Muscle of back (tissue), 11 donors: ENCODE results near the gene ART1. TPM values are rescaled to one million over a fixed set of nuclear protein-coding genes. Genes with fewer than 3 reads are reported as not detected.

Experiments used
- DNase-seq, 3 donors: peaks; one replicate each; pipeline versions ENCODE4 v3.0.0 to v3.0.0-alpha.2; 2013
- polyA plus RNA-seq, 10 donors: library from polyadenylated mRNA; unstranded; fragments of 120-200 nt; gene quantifications; one replicate each; pipeline ENCODE4 v1.2.1, GENCODE V29; 2013; ENCODE audit not compliant: insufficient read length in 10 of 10

The ART1 gene
- polyA plus RNA-seq, 10 donors: 1.8 to 6.2 (median 4.4) TPM

DNA sequence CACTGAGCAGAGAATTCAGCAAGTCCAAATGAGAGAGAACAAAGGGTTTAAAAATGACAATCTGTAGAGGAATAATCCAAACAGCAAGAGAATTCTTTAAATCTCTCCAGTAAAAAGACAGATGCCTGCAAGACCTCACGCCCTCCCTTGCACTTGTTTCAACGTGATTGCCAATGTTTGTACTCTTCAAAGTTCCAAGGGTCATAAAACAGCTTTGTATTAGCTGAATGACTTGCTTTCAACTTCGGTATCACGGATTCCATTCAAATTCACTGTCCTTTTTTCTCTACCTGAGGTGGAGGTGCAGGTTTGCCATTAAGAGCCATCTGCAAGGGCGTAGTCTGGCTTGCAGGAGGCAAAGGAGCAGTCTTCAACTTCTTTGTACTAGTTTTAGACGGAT is 67.3 kb downstream of the ART1 start:
- DNase-seq: no peak

Other genes with a start within 250 kb of the ART1 start
- gene ART5, start 3.1 kb upstream of the ART1 start, polyA plus RNA-seq: 1 to 10 TPM; 1.5 to 4.0 (median 2.4) TPM
- 1 to 10 TPM; 2.5 to 4.6 (median 3.1) TPM for gene CHRNA10, start 26.3 kb downstream of the ART1 start, polyA plus RNA-seq
- gene NUP98, start 152.4 kb downstream of the ART1 start, polyA plus RNA-seq: 10 to 100 TPM; 32.0 to 46.1 (median 38.1) TPM
- 10 to 100 TPM; 15.7 to 28.1 (median 20.5) TPM for gene PGAP2, start 163.4 kb downstream of the ART1 start, polyA plus RNA-seq
- 10 to 100 TPM; 19.0 to 29.9 (median 25.2) TPM for gene RHOG, start 195.8 kb downstream of the ART1 start, polyA plus RNA-seq
- 100 to 1,000 TPM in 1 of 10 donors, 10 to 100 TPM in 9; 49.3 to 111 (median 84.4) TPM for gene STIM1, start 210.5 kb downstream of the ART1 start, polyA plus RNA-seq